GM19397 (cell line): Measurements from ENCODE around the gene ZKSCAN4.

Experiments used
- ATAC-seq: cut with Tn5 transposase; IDR thresholded peaks from one replicate; pipeline ENCODE4 v1.9.1; 2021; ENCODE audit warnings: mild to moderate bottlenecking, moderate library complexity; ENCODE audit not compliant: unreplicated experiment

The ZKSCAN4 gene

GRCh38 chr6:28250747-28251146 is 1.3 kb downstream of the ZKSCAN4 start:
- ATAC-seq: no peak

GRCh38 chr6:28248916-28249315 is 3.2 kb downstream of the ZKSCAN4 start:
- no peak for ATAC-seq

- no peak for ATAC-seq
Measured at GRCh38 chr6:28245206-28245941, 6.7 kb downstream of the ZKSCAN4 start.

- no peak for ATAC-seq
Measured at GRCh38 chr6:28243946-28244345, 8.1 kb downstream of the ZKSCAN4 start.

GRCh38 chr6:28240471-28240870 is 11.6 kb downstream of the ZKSCAN4 start:
- no peak for ATAC-seq

- no peak for ATAC-seq
Measured at GRCh38 chr6:28239636-28240035, 12.4 kb downstream of the ZKSCAN4 start.

GRCh38 chr6:28235912-28236452 is 16.1 kb downstream of the ZKSCAN4 start:
- no peak for ATAC-seq

- no peak for ATAC-seq
Measured at GRCh38 chr6:28232785-28233184, 19.3 kb downstream of the ZKSCAN4 start.

GRCh38 chr6:28226460-28226859 is 25.6 kb downstream of the ZKSCAN4 start:
- no peak for ATAC-seq

- peak; percentile 89 for ATAC-seq
Measured at GRCh38 chr6:28225056-28225834, 26.8 kb downstream of the ZKSCAN4 start, which contains the start of gene ZSCAN9. Gene ZSCAN9 (plus strand): TSS chr6:28225275. CDS start chr6:28227085, 1,810 bp downstream.

- no peak for ATAC-seq
Measured at GRCh38 chr6:28224131-28225055, 27.7 kb downstream of the ZKSCAN4 start.

- no peak for ATAC-seq
Measured at GRCh38 chr6:28220257-28221133, 31.6 kb downstream of the ZKSCAN4 start.

- ATAC-seq: peak; percentile 64
Measured at GRCh38 chr6:28218312-28219248, 33.5 kb downstream of the ZKSCAN4 start.

- no peak for ATAC-seq
Measured at GRCh38 chr6:28217890-28218289, 34.2 kb downstream of the ZKSCAN4 start.

- ATAC-seq: no peak
Measured at GRCh38 chr6:28215425-28215824, 36.6 kb downstream of the ZKSCAN4 start.

GRCh38 chr6:28213213-28213523 is 38.9 kb downstream of the ZKSCAN4 start:
- no peak for ATAC-seq

GRCh38 chr6:28212510-28213212 is 39.4 kb downstream of the ZKSCAN4 start:
- no peak for ATAC-seq

- ATAC-seq: no peak
Measured at GRCh38 chr6:28211840-28212509, 40.1 kb downstream of the ZKSCAN4 start.
